AG10803 (cell line): Measurements from ENCODE around the gene TMEM45A.

ENCODE experiments used
- DNase-seq: peaks from one replicate; pipeline ENCODE4 v3.0.0; 2010; ENCODE audit warnings: low read depth
- H3K4me3 ChIP-seq: 2 replicates; pipeline ENCODE4 v1.5.1; 2011; ENCODE audit warnings: mild to moderate bottlenecking, low read length, control low read depth
- TF ChIP-seq, protein P1 (sequence below): conservative IDR thresholded peaks from 2 replicates; pipeline ENCODE4 v1.5.1; 2011; ENCODE audit warnings: mild to moderate bottlenecking, low read length, control low read depth, inconsistent platforms

Gene TMEM45A

DNA sequence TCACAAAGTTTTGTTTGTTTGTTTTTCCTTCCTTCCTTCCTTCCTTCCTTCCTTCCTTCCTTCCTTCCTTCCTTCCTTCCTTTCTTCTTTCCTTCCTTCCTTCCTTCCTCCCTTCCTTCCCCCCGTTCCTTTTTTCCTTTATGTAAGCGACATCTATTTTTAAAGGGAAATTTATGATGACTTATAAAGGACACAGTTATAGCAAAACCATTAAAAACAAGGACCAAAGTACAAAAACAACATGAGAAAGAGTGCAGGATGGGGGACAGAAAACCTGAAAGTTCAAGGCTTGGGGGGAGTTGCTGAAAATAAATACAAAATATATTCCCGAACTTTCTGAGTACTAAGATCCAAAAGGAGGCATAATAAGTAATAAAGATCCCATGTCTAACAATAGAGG lies 118.8 kb downstream of the TMEM45A start:
- TF ChIP-seq, protein P1, sequence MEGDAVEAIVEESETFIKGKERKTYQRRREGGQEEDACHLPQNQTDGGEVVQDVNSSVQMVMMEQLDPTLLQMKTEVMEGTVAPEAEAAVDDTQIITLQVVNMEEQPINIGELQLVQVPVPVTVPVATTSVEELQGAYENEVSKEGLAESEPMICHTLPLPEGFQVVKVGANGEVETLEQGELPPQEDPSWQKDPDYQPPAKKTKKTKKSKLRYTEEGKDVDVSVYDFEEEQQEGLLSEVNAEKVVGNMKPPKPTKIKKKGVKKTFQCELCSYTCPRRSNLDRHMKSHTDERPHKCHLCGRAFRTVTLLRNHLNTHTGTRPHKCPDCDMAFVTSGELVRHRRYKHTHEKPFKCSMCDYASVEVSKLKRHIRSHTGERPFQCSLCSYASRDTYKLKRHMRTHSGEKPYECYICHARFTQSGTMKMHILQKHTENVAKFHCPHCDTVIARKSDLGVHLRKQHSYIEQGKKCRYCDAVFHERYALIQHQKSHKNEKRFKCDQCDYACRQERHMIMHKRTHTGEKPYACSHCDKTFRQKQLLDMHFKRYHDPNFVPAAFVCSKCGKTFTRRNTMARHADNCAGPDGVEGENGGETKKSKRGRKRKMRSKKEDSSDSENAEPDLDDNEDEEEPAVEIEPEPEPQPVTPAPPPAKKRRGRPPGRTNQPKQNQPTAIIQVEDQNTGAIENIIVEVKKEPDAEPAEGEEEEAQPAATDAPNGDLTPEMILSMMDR = no peak
- H3K4me3 ChIP-seq = no peak overlapping the region
- no peak for DNase-seq

DNA sequence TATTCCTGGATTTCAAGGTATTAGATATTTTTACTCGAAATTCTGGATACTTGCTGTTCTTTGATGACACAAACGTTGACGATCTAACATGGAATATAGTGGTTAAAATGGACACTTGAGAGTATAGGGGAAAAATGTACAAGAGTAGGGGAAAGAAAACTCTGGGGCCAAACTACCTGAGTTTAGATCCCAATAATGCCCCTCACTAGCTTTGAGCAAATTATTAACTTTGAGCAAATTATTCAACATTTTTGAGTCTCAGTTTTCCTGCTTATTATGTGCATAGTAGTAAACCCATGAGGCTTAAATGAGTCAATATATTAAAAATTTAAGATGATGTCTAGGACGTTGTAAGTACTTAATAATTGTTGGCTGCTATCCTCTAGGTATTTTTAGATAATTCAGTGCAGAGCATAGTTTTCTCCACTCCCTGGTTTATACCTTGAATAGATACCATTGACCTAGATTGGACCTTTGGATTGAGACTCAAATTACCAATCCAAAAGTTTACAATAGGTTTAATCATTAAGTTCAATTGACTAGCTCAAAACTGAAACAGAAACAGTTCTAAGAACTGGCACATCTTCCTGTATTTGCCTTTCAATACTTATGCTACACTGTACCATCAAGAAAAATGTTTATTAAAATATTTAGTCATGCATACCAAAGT lies 121.4 kb downstream of the TMEM45A start:
- TF ChIP-seq, protein P1 = no peak
- H3K4me3 ChIP-seq = no peak overlapping the region
- no peak for DNase-seq

DNA sequence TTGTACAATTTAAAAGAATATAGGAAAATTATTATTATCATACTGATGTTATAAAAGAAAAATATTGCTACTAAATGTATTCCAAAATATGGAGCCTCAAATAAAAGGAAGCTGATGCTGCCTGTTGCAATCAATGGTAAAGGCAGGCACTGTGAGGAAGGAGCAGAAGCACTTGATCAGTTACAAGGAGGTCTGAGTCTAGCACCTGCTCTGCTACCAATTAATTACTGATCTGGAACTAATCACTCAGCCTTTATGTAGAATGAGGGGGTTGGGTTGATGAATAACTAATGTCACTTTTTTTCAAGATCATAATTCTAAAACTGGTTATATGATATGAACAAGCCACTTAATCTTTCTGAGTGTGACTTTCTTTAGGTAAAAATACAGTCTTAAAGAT lies 122.5 kb downstream of the TMEM45A start:
- TF ChIP-seq, protein P1 = no peak
- no peak for DNase-seq
- no peak overlapping the region for H3K4me3 ChIP-seq

DNA sequence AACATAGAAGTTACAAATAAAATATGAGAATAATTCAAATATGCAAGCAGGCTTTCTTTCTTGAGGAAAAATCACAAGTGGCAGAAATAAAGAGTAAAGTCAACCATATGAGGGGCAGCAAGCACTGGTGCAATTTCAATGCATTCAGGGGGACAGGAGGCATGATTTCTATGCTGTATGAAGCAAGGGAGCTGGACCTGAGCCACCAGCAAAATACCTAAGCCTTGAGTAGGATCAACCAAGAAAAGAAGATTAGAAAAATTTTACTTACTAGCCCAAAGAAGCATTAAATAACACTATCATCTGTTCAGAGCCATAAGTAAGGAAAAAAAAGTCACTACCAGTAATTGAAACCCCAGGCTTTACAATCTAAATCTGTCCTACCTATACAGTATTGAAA lies 123.3 kb downstream of the TMEM45A start:
- peak; percentile 50 for DNase-seq
- TF ChIP-seq, protein P1 = no peak
- H3K4me3 ChIP-seq = no peak overlapping the region

DNA sequence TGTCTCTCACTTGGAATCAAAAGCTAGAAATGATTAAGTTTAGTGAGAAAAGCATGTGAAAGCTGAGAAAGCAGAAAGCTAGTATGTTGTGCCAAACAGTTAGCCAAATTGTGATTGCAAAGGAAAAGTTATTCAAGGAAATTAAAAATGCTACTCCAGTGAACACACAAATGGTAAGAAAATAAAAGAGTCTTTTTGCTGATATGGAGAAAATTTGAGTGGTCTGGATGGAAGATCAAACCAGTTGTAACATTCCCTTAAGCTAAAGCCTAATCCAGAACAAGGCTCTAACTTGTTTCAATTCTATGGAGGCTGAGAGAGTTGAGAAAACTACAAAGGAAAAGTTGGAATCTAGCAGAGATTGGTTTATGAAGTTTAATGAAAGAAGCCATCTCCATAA lies 128.8 kb downstream of the TMEM45A start:
- no peak overlapping the region for H3K4me3 ChIP-seq
- TF ChIP-seq, protein P1 = no peak
- DNase-seq = no peak
